HEK293T (cell line): ENCODE results near the gene AMHR2.

Experiments used
- ARNT ChIP-seq: fragments of 450-650 bp; IDR thresholded peaks from 2 replicates; pipeline ENCODE4 v1.6.1; 2017; ENCODE audit warnings: mild to moderate bottlenecking
- FOXA1 ChIP-seq: fragments of 450-650 bp; IDR thresholded peaks from 2 replicates; pipeline ENCODE4 v1.6.1; 2016; ENCODE audit warnings: mild to moderate bottlenecking
- FOXK2 ChIP-seq: fragments of 450-650 bp; IDR thresholded peaks from 2 replicates; pipeline ENCODE4 v1.6.1; 2016; ENCODE audit warnings: mild to moderate bottlenecking
- LEF1 ChIP-seq: fragments of 450-650 bp; IDR thresholded peaks from 2 replicates; pipeline ENCODE4 v1.6.1; 2017; ENCODE audit warnings: mild to moderate bottlenecking, borderline replicate concordance

GRCh38 chr12:53467082-53467481 is 43.4 kb downstream of the AMHR2 start:
- no peak for TF ChIP-seq FOXK2
- no peak for TF ChIP-seq LEF1
- TF ChIP-seq FOXA1, result no peak
- no peak for TF ChIP-seq ARNT
